GM12878 (cell line): ENCODE measurements around the gene COA5. TPM values are rescaled to one million over a fixed set of nuclear protein-coding genes. Genes with fewer than 3 reads are reported as not detected.

Source experiments
- ATAC-seq: fragments of 200-7000 bp; cut with Tn5 transposase; 3 replicates; pipeline ENCODE4 v1.9.1; 2020; ENCODE audit warnings: mild to moderate bottlenecking, moderate library complexity
- BruUV-seq: library from RNA; stranded (reverse); fragments of 400-500 nt; replicated peaks from 2 replicates; lab custom pipeline; 2021; lab: Mats Ljungman, UMichigan
- CTCF ChIA-PET: fragments of 300-600 bp; sonication (Branson Sonifier 250); formaldehyde crosslinking; extraction: SDS; loops from one replicate; lab custom pipeline; 2021; ENCODE audit warnings: inconsistent platforms; lab: Yijun Ruan, JAX
- POLR2A ChIA-PET: fragments of 350-600 bp; formaldehyde crosslinking; extraction: SDS; loops from one replicate; lab custom pipeline; 2021; ENCODE audit warnings: inconsistent platforms; lab: Charles Lee
- RAD21 ChIA-PET: fragments of 300-600 bp; sonication (Branson Sonifier 250); formaldehyde crosslinking; loops from one replicate; lab custom pipeline; 2023; ENCODE audit warnings: antibody characterized with exemption; ENCODE audit not compliant: unreplicated experiment; lab: Charles Lee
- SMC1A ChIA-PET: fragments of 300-600 bp; sonication (Branson Sonifier 250); formaldehyde crosslinking; loops from one replicate; lab custom pipeline; 2023; ENCODE audit not compliant: unreplicated experiment, uncharacterized antibody; lab: Charles Lee
- DNase-seq: peaks from one replicate; pipeline ENCODE4 v3.0.0-alpha.2; 2011; ENCODE audit warnings: low read depth, low spot score
- FAIRE-seq: peaks from 3 replicates; lab custom pipeline; 2011; peaks lifted over from hg19 to GRCh38; lab: Jason Lieb, UNC
- H2AFZ ChIP-seq: 2 replicates; pipeline ENCODE4 v1.6.0; 2011; ENCODE audit warnings: low read depth, low read length, control low read depth; ENCODE audit not compliant: control insufficient read depth
- H3K27ac ChIP-seq: 2 replicates; pipeline ENCODE4 v1.5.1; 2011; ENCODE audit warnings: control low read depth; ENCODE audit not compliant: control insufficient read depth, insufficient read depth
- H3K27me3 ChIP-seq, 2 experiments: replicated peaks in 1 of 2; 2 replicates each; pipeline versions ENCODE4 v1.6.0 to v1.6.1; 2011; ENCODE audit warnings: low read length in 1 of 2; ENCODE audit not compliant: control insufficient read depth in 2 of 2, insufficient read depth in 2 of 2
- H3K36me3 ChIP-seq, 2 experiments: 2 replicates each; pipeline ENCODE4 v1.5.1; 2011; ENCODE audit warnings: low read length in 1 of 2; ENCODE audit not compliant: control insufficient read depth in 2 of 2, insufficient read depth in 2 of 2
- H3K4me1 ChIP-seq: 2 replicates; pipeline ENCODE4 v1.6.1; 2011; ENCODE audit warnings: mild to moderate bottlenecking, low read length, moderate library complexity, mixed read lengths; ENCODE audit not compliant: control insufficient read depth, insufficient read depth
- H3K4me2 ChIP-seq: 2 replicates; pipeline ENCODE4 v1.6.0; 2011; ENCODE audit warnings: control low read depth; ENCODE audit not compliant: control insufficient read depth, insufficient read depth
- H3K4me3 ChIP-seq: fragments of 200-600 bp; sonication (generic); 2 replicates; pipeline ENCODE4 v1.5.1; 2016
- H3K79me2 ChIP-seq: 2 replicates; pipeline ENCODE4 v1.6.0; 2011; ENCODE audit warnings: low read length; ENCODE audit not compliant: control insufficient read depth, insufficient read depth
- H3K9ac ChIP-seq: 2 replicates; pipeline ENCODE4 v1.8.0; 2011; ENCODE audit warnings: low read length, control low read depth, mixed read lengths; ENCODE audit not compliant: control insufficient read depth, insufficient read depth
- H3K9me3 ChIP-seq: replicated peaks from 3 replicates; pipeline ENCODE4 v1.5.1; 2011; ENCODE audit warnings: mild to moderate bottlenecking, low read length; ENCODE audit not compliant: control insufficient read depth, insufficient read depth
- H4K20me1 ChIP-seq: 2 replicates; pipeline ENCODE4 v1.6.0; 2011; ENCODE audit not compliant: control insufficient read depth, insufficient read depth
- BMI1 ChIP-seq: fragments of 450-650 bp; IDR thresholded peaks from 2 replicates; pipeline ENCODE4 v1.6.1; 2016; ENCODE audit warnings: mild to moderate bottlenecking, moderate library complexity, borderline replicate concordance
- CREB1 ChIP-seq: IDR thresholded peaks from 2 replicates; pipeline ENCODE4 v1.6.1; 2012; ENCODE audit warnings: low read depth, mild to moderate bottlenecking, inconsistent platforms
- EGR1 ChIP-seq, 2 experiments: IDR thresholded peaks; 1 replicate in 1 of 2; 2 replicates in 1 of 2; pipeline ENCODE4 v1.6.1; 2011 to 2012; ENCODE audit warnings: low read depth in 2 of 2, low read length in 2 of 2, borderline replicate concordance in 1 of 2, mild to moderate bottlenecking in 1 of 2, moderate library complexity in 1 of 2
- JUND ChIP-seq: IDR thresholded peaks from 2 replicates; pipeline ENCODE4 v1.6.1; 2012; ENCODE audit warnings: low read depth, mild to moderate bottlenecking, low read length, improper control_type of control experiment, moderate library complexity
- MEF2B ChIP-seq: fragments of 450-650 bp; IDR thresholded peaks from 2 replicates; pipeline ENCODE4 v1.6.1; 2018; ENCODE audit warnings: mild to moderate bottlenecking, moderate library complexity; ENCODE audit not compliant: partially characterized antibody, poor library complexity, severe bottlenecking
- POLR2AphosphoS5 ChIP-seq: IDR thresholded peaks from 2 replicates; pipeline ENCODE4 v1.6.1; 2011; ENCODE audit warnings: mild to moderate bottlenecking, low read length, inconsistent platforms
- RAD21 ChIP-seq: IDR thresholded peaks from 2 replicates; pipeline ENCODE4 v1.6.1; 2011; ENCODE audit warnings: mild to moderate bottlenecking, low read depth, low read length, moderate library complexity; ENCODE audit not compliant: insufficient read depth
- RELA ChIP-seq: fragments of 450-650 bp; IDR thresholded peaks from 2 replicates; pipeline ENCODE4 v1.8.0; 2014; ENCODE audit warnings: borderline replicate concordance; ENCODE audit not compliant: partially characterized antibody
- SREBF2 ChIP-seq: IDR thresholded peaks from 2 replicates; pipeline ENCODE4 v1.6.1; 2012; ENCODE audit warnings: mild to moderate bottlenecking, low read length
- STAT3 ChIP-seq: IDR thresholded peaks from 2 replicates; pipeline ENCODE4 v1.6.1; 2011; ENCODE audit warnings: low read depth, low read length, improper control_type of control experiment
- TAF1 ChIP-seq: IDR thresholded peaks from 2 replicates; pipeline ENCODE4 v1.6.1; 2011; ENCODE audit warnings: mild to moderate bottlenecking, low read depth, low read length, borderline replicate concordance
- WGBS: methylation state at CpG from one replicate; pipeline ENCODE4 v1.1.6; 2016; ENCODE audit warnings: low lambda C conversion rate; ENCODE audit not compliant: insufficient replicate concordance, insufficient coverage; ENCODE audit errors: missing lambda C conversion rate; 5-methylcytosine and 5-hydroxymethylcytosine counted together
- in situ Hi-C: fragments of 300-500 bp; cut with MboI; formaldehyde crosslinking; loops from 9 replicates; pipeline ENCODE4 v1.14.3; 2018; ENCODE audit warnings: mixed read lengths
- intact Hi-C: fragments of 100-400 bp; cut with micrococcal nuclease; formaldehyde crosslinking; loops from one replicate; pipeline ENCODE4 v1.14.2; 2022; ENCODE audit not compliant: unreplicated experiment
- polyA plus RNA-seq, 11 experiments: library from polyadenylated mRNA; depleted of rRNA in 4 of 11; unstranded in 6 of 11; stranded (reverse) in 5 of 11; fragments of >200 nt; fragmentation: Nextera tagmentation in 4 of 11; fragmentation: Illumina TruSeq in 1 of 11; extraction: Ambion mirVana in 4 of 11; extraction: Trizol in 1 of 11; gene quantifications; 1 replicate in 1 of 11; 2 replicates in 10 of 11; pipeline versions ENCODE4 v1.2.1 to v1.2.3, GENCODE V29; 2011 to 2016; ENCODE audit warnings: inconsistent platforms in 2 of 11, missing spikeins in 2 of 11, low read depth in 1 of 11
- total RNA-seq, 4 experiments: library from RNA; depleted of rRNA in 3 of 4; stranded (reverse); fragments of >200 nt in 3 of 4; fragmentation: Illumina TruSeq in 1 of 4; extraction: Trizol in 1 of 4; gene quantifications; 2 replicates each; pipeline versions ENCODE4 v1.2.1 to v1.2.3, GENCODE V29; 2013 to 2021
- TF ChIP-seq, protein P1 (sequence below): IDR thresholded peaks from 2 replicates; pipeline ENCODE4 v1.6.1; 2012; ENCODE audit warnings: improper control_type of control experiment, low read depth, low read length; ENCODE audit not compliant: insufficient replicate concordance
- TF ChIP-seq, protein P2 (sequence below): IDR thresholded peaks from 2 replicates; pipeline ENCODE4 v1.6.1; 2011; ENCODE audit warnings: borderline replicate concordance, low read depth, mild to moderate bottlenecking, moderate library complexity, mixed read lengths, low read length; ENCODE audit not compliant: insufficient read depth; ENCODE audit errors: extremely low read length
- TF ChIP-seq, protein P3 (sequence below): fragments of 450-650 bp; IDR thresholded peaks from 2 replicates; pipeline ENCODE4 v1.6.1; 2017; ENCODE audit warnings: low read depth, mild to moderate bottlenecking, moderate library complexity

Gene COA5
- total and polyA plus RNA-seq, 10 of the 15 experiments (the other 5 are each of a cell fraction or from before 2014, with no cell fraction given) = 20.7 to 63.3 (median 37.9) TPM

DNA sequence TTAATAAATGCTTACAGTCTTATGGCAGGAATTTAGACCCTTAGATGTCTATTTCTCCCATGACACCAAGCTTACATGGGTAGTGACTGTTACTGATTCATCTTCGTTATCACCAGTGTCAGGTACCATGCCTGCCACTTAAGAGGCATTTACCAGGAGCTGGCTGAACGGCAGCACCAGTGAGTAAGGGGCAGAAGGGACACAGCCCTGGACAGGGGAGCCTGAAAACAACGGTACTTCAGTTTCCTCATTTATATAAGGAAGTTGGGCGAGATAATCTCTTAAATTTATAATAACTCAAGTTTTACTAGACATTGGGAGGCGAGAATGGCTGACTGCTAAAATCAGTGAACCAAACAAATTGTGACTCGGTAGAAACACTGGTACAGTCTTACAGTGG, 1.2 kb downstream of the COA5 start (continued):
- TF ChIP-seq JUND = no peak

DNA sequence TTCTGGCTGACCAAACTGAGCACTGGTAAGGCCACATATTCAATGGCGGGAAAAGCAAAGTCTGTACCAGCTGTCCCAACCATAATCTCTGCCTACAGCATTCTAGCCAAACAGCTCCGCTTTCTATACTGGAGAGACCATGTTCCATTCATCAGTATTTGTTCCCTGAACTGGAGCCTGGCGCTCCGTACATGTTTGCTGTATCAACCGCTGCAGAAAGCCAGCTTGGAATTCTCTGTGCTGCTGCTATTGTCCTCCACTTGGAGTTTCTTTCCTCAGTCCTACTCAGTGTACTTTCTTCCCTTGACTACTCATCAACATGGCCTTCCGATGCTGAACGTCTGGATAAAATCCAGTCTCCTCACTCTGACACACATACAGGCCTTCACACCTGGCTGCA, 1.9 kb downstream of the COA5 start:
- H3K4me2 ChIP-seq = peak overlapping the region; percentile 96
- H3K4me3 ChIP-seq = peak overlapping the region; percentile 87; the same call in 1 of the 2 replicates
- no peak overlapping the region for H3K9ac ChIP-seq
- peaks cover 54% of the 10 kb centered on the region for H3K79me2 ChIP-seq
- FAIRE-seq = no peak
- intact Hi-C loops (loop anchor here (5.0 kb wide), 1 partner anchor 139 kb away; no protein-coding TSS in a partner anchor), in situ Hi-C loops (no loop called here)
- SMC1A ChIA-PET = interaction anchor here (1.5 to 1.9 kb wide), 2 partner anchors 12 to 43 kb away, joined by 5 read pairs; no protein-coding TSS in a partner anchor
- no peak overlapping the region for H2AFZ ChIP-seq
- DNase-seq = no peak
- H3K9me3 ChIP-seq = no peaks in the 10 kb centered on the region; the same call in 2 of the 3 replicates
- H4K20me1 ChIP-seq = 0 out of 2 replicates have a peak, but pooled peaks cover 3% of the 10 kb centered on the region
- no TSS peak for BruUV-seq
- H3K27ac ChIP-seq = no peak overlapping the region
- peaks cover 9% of the 10 kb centered on the region for H3K4me1 ChIP-seq
- H3K36me3 ChIP-seq = peaks cover 0 to 17% of the 10 kb centered on the region in 2 experiments; a peak in 2 of 4 replicates
- H3K27me3 ChIP-seq = no peaks in the 10 kb centered on the region
- RAD21 ChIA-PET = no interaction called here
- CTCF ChIA-PET = interaction anchor here (1.2 to 2.6 kb wide), 3 partner anchors 11 to 194 kb away, joined by 3 to 6 read pairs (median 3); no protein-coding TSS in a partner anchor
- POLR2A ChIA-PET = interaction anchor here (0.8 kb wide), 1 partner anchor 39 kb away, joined by 3 read pairs; no protein-coding TSS in a partner anchor
- ATAC-seq = no peak
- WGBS = 94% methylated on average over 7 of the region's 7 CpGs
- TF ChIP-seq, protein P1, sequence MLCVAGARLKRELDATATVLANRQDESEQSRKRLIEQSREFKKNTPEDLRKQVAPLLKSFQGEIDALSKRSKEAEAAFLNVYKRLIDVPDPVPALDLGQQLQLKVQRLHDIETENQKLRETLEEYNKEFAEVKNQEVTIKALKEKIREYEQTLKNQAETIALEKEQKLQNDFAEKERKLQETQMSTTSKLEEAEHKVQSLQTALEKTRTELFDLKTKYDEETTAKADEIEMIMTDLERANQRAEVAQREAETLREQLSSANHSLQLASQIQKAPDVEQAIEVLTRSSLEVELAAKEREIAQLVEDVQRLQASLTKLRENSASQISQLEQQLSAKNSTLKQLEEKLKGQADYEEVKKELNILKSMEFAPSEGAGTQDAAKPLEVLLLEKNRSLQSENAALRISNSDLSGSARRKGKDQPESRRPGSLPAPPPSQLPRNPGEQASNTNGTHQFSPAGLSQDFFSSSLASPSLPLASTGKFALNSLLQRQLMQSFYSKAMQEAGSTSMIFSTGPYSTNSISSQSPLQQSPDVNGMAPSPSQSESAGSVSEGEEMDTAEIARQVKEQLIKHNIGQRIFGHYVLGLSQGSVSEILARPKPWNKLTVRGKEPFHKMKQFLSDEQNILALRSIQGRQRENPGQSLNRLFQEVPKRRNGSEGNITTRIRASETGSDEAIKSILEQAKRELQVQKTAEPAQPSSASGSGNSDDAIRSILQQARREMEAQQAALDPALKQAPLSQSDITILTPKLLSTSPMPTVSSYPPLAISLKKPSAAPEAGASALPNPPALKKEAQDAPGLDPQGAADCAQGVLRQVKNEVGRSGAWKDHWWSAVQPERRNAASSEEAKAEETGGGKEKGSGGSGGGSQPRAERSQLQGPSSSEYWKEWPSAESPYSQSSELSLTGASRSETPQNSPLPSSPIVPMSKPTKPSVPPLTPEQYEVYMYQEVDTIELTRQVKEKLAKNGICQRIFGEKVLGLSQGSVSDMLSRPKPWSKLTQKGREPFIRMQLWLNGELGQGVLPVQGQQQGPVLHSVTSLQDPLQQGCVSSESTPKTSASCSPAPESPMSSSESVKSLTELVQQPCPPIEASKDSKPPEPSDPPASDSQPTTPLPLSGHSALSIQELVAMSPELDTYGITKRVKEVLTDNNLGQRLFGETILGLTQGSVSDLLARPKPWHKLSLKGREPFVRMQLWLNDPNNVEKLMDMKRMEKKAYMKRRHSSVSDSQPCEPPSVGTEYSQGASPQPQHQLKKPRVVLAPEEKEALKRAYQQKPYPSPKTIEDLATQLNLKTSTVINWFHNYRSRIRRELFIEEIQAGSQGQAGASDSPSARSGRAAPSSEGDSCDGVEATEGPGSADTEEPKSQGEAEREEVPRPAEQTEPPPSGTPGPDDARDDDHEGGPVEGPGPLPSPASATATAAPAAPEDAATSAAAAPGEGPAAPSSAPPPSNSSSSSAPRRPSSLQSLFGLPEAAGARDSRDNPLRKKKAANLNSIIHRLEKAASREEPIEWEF = no peak
- TF ChIP-seq RAD21 (no peak), POLR2AphosphoS5 (no peak), EGR1 (IDR thresholded peaks at IDR 0.05; ENCODE audit: borderline replicate concordance in 1 of 2, low read depth in 2 of 2, low read length in 2 of 2) (no peak), MEF2B (no peak), BMI1 (no peak), CREB1 (no peak), RELA (no peak), SREBF2 (no peak), JUND (no peak), TAF1 (no peak), STAT3 (no peak)
- TF ChIP-seq, protein P2, sequence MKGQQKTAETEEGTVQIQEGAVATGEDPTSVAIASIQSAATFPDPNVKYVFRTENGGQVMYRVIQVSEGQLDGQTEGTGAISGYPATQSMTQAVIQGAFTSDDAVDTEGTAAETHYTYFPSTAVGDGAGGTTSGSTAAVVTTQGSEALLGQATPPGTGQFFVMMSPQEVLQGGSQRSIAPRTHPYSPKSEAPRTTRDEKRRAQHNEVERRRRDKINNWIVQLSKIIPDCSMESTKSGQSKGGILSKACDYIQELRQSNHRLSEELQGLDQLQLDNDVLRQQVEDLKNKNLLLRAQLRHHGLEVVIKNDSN = no peak
- TF ChIP-seq, protein P3, sequence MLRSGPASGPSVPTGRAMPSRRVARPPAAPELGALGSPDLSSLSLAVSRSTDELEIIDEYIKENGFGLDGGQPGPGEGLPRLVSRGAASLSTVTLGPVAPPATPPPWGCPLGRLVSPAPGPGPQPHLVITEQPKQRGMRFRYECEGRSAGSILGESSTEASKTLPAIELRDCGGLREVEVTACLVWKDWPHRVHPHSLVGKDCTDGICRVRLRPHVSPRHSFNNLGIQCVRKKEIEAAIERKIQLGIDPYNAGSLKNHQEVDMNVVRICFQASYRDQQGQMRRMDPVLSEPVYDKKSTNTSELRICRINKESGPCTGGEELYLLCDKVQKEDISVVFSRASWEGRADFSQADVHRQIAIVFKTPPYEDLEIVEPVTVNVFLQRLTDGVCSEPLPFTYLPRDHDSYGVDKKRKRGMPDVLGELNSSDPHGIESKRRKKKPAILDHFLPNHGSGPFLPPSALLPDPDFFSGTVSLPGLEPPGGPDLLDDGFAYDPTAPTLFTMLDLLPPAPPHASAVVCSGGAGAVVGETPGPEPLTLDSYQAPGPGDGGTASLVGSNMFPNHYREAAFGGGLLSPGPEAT = no peak
